HG02938 (cell line): ENCODE results near the gene KCNJ16.
A peak's percentile ranks its signal among the peaks of the same experiment; 100 is the strongest.

Source experiments
- ATAC-seq: cut with Tn5 transposase; IDR thresholded peaks from one replicate; pipeline ENCODE4 v1.9.1; 2021; ENCODE audit warnings: mild to moderate bottlenecking, moderate library complexity; ENCODE audit not compliant: unreplicated experiment

The KCNJ16 gene

DNA sequence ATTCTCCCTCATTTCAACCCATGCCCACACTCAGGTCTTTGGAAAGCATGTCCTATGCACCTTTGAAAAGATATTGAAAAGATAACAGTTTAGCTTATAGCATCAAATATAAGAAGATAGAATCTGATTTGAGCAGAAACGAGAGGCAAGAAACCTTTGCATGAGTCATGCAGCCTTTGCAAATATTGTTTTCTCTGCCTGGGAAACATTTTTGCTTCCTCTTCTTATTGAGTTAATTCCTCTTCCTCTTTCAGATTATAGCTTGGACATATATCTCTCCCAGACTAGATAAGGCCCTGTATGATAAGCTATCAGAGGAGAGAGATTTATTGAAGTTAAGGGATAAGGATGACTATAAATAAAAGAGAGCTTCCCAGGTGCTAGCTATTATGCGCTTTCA, 48.2 kb downstream of the KCNJ16 start:
- no peak for ATAC-seq

DNA sequence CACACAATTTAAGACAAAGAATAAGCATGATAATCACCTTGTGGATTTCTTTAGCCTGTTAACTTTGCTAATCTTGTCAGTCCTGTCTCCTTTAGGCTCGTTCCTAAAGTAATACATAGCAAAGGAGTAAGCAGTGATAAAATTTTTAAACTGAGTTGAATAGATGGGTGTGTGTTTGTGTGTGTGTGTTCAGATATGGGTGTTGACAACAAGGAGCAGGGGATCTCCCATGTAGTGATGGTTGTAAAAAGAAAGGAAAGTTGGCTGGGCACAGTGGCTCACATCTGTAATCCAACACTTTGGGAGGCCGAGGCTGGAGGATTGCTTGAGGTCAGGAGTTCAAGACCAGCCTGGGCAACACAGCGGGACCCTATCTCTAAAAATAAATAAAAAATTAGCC, 49.7 kb downstream of the KCNJ16 start:
- no peak for ATAC-seq

DNA sequence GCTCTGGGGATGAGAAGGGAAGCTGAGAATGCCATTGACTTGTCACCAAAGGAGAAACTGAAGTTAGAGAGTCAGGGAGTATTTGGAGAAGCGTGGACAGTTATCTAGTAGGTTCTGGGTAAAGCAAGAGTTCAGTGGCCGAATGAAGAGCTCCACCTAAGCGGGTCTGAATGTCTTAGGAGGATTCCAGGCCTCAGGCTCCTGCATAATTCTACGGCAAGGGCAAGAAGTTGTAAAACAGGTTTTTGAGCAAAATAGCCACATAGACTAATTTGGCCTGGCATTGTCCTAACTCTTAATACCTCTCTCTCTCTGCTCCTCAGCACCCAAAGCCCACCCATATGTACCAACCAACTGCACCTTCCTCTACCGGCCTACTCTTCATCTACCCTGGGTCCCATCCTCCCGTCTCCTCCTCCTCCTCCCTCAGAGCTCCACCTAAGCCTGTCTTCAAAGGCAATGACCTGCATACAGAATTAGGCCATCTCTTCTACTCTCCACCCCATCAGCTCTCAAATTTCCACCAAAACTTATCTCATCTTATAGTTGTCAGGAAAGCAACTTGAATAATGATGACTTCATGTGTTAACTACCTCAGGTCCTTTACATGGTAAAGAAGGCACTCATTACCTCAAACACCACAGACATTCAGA, 52.3 kb downstream of the KCNJ16 start:
- no peak for ATAC-seq

DNA sequence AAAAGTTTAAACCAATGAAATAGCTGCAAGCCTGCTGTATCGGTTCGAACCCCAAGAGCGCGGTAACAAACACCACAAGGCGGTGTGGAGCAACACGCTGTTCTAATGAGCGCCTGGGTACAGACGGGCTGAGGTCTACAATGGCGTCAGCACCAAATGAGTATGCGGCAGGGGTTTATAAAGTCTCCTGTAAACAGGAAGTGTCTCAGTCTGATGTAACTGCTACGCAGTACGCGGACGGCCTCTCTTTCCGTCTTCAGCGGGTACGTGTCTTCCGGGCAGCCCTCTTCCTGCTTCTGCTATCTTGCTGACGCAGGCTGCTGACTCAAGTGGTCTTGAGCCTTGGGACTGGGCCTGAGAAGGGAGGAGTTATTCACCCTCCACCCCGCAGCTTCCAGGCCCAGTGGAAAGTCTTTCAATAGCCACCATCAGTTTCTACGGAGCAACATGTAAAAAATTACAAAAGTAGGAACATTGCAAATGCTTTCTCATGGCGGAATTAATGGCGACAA, 53.8 kb downstream of the KCNJ16 start:
- ATAC-seq: no peak

DNA sequence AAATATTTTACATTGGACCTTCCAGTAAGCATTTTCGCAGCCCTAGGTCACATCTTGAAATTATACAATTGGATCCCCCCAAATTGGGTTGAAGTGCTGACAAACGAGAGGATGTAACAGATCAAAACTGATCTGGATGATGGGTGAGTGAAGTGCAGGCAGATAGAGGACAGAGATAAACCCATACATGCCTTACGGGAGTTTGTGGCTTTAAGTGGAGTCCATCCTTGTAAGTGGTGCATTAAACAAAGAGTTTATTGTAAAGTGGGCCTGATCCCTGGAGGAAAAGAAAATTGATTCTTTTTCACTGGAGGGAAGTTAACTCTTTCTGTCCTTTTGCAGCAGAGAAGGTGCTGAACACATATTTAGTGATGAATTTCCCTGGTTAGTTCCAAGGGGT, 55.3 kb downstream of the KCNJ16 start:
- no peak for ATAC-seq

DNA sequence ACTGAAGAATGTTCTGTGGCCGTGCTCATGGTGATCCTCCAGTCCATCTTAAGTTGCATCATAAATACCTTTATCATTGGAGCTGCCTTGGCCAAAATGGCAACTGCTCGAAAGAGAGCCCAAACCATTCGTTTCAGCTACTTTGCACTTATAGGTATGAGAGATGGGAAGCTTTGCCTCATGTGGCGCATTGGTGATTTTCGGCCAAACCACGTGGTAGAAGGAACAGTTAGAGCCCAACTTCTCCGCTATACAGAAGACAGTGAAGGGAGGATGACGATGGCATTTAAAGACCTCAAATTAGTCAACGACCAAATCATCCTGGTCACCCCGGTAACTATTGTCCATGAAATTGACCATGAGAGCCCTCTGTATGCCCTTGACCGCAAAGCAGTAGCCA, 57.5 kb downstream of the KCNJ16 start:
- no peak for ATAC-seq

DNA sequence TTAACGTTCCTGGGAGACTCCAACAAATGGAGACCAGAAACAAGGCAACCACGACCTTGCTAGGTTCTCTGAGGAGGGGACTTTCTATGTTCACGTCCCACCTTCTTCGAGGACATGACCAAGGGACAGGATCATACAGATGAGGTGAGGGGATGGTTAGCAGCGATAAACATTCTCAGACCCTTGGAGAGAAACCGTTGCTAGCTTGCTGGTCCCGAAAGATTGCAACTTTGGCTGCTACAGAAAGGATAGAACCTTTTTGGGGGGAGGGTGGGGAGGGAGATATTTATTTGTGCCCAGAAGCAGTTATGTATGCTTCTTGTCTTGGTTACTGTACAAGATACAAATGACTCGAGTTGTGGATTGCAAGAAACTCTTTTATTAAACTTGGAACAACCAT, 59.0 kb downstream of the KCNJ16 start:
- no peak for ATAC-seq

DNA sequence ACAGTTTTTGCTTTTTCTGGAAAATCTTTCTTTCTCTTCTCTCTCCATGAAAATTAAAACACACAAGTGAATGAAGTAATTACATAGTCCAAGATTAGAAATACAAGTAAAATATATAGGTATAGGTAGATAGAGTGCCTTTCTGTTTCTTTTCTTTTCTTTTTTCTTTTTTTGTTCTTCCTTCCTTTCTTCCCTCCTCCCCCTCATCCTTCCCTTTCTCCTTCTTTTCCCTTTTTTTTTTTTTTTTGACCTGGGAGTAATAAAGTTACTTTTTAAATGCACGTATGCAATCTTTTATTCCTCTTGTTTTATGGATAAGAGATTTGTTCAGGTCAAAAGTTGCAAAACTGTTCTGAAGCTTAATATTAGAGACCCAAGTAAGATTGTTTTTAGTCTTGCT, 59.8 kb downstream of the KCNJ16 start:
- ATAC-seq: no peak

DNA sequence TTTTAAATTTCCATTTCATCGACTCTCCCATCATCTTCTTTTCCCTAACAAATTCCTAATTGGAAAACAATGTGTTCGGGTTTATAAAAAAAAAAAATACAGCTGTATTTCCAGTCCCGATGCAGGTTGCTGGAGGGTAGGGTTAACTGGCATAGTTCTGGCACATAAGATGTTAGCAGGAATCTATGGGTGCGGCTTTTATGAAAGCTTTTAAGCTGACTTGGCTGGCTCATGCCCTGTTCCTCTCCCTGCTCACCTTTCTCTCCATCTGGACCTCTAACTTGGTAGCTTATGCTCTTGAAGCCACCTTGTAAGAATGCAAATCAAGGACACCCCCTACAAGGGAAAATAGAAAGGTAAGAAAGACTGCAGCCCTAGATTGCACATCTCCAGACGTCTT, 61.1 kb downstream of the KCNJ16 start:
- ATAC-seq: no peak

DNA sequence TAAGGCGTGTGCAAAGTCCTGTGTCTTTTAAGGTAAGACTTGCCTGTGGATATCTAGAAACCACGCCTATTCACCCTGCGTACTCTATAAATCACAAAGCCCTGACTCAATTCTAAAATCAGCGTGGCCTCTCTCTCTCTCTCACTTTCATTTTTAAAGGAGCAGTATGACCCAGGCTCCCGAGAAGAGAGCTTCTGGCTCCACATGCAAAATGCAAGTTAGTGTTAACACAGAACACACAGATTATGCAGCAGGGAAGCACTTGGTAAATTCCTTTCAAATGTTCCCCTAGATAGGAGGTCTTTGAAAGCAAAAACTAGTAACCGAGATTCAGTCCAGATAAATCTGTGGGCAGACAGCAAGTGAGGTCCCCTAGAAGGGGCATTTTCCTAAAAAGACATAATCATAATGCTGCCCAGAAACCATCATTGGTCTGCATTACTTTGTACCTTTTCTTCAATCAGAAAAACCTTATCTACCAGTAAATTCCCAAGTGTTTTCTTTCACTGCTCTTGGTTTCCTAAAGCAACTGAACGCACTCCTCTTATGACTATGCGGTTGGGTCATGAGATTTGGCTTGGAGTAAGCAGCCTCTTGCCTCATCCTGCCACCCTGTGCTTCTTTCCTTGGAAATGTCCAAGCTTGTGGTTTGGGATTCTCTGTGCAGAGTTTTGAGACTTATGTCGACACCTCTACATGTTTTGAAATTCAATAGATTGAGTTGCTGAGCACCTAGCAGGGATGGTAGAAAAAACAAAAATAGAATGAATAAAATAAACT, 62.6 kb downstream of the KCNJ16 start:
- peak; percentile 98 for ATAC-seq

DNA sequence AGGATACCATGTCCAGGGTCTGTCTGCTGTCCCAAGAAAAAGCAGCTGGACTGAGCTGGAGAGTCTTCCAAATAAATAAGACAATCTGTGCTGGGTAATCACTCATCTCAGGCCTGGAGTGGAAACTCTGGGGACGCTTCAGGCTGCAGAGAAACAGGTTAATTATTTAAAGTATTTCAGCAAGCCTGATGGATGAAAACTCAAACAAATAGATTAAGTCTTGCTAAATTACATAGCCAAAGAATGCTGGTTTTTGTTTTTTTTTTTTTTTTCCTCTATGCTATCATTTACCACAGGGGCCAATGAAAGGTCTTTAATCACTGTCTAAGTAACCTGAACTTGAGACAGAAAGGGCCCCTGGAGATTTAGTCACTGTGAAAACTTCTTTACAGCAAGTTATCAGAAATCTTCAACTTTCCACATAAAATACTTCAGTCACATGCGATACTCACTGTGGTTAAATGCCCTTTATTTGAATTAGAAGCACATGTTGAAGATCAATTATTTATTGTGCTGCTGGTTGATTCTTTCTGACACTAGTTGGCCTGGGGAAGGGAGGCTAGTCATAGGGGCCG, 63.4 kb downstream of the KCNJ16 start:
- ATAC-seq: no peak

DNA sequence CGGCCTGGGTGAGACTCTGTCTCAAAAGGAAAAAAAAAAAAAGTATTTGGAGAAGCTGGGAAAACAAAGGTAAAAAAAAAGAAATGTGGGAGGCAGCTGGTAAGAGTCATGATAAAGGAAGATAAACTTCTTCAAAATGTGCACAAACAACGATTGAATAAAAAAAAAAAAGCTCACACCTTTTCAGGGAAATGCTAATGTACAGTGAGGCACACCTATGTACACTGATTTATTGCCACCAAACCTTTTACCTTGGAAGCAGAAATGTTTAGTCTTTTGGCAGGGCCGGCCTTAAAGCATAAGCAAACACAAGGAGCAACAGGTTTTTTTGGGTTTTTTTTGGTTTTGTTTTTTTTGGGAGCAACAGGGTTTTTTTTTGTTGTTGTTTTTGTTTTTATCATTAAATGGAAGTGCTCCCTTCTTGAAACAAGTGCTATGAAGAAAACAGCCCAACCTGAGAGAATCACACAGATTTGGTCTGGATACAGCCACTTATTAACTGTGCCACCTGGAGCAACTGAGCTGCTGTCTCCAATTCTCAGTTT, 64.5 kb downstream of the KCNJ16 start:
- ATAC-seq: no peak

DNA sequence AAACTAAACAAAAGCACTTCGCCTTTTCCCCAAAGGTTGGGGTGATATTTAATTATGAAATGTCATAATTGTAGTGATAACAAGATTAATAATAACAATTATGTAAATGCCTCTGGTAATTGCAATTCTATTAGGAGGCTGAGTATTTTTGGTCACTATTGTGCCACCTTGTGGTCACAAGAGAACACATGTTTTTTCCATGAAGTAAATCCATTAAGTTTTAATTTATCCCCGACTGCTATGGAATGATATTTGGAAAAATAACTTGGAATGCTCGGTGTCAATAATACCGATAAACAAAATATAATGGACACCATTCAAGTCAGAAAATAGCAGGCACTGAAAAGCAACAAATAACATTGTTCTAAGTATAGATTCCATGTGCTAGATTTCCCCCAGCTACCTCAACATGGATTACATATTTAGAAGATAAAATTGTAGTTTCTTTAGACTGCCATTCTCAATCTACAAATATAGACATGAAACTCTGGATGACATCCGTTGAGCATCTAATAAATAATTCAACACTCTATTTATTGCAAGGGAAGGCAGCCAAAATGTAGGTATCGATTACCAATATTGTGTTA, 69.3 kb downstream of the KCNJ16 start:
- no peak for ATAC-seq

DNA sequence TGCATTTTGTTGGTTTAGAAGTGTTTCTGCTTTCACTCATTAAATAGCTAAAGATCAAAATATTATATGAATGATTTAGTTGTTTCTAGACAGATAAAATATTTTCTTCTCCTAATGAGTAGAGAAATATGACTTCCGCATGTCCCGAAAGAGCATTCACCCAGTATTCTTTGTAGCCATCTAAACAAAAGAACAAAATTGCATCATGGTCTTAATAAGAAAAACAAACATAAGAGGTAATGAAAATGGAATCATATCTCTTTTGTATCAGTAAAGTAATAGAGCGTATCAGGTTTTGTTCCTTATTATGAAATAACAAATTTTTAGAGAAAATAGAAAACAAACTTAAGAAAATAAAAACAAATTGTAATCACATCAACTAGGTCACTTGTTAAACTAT, 78.2 kb downstream of the KCNJ16 start:
- no peak for ATAC-seq

DNA sequence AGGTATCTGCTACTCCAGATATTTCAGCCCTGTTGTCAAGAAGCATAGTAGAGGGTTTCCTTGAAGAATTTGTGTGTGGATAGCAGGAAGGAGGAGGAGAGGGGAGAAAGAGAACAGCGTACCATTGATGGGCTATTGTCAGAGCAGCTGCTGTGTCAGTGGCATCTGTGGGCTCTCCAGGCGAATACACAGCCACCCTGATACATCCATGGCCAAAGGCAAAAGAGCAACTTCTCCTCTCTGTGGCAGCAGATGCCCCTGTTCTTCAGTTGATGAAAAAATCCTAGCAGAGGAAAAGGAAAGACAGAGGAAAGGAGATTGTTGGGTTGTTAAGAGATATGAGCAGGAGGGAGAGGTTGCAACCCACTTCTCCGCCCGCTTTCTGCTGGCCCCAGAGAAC, 82.1 kb downstream of the KCNJ16 start:
- no peak for ATAC-seq

DNA sequence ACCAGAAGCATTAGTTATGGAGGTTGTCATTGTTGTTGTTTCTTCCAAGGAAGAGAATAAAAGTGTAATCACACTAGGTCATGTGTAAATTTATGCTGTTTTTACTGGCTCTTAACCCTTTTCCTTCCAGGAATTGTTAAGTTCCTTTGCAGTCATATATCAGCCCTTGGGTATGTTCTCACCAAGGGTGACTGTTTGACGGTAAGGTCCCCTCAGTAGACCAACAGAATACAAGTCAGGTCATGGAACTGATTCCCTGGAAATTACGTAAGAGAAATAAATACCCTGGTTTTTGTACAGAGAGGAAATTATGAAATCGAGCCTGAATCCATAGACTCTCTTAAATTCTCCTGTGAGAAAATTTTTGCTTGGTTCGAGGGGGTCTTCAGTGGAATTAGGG, 83.2 kb downstream of the KCNJ16 start:
- ATAC-seq: no peak

DNA sequence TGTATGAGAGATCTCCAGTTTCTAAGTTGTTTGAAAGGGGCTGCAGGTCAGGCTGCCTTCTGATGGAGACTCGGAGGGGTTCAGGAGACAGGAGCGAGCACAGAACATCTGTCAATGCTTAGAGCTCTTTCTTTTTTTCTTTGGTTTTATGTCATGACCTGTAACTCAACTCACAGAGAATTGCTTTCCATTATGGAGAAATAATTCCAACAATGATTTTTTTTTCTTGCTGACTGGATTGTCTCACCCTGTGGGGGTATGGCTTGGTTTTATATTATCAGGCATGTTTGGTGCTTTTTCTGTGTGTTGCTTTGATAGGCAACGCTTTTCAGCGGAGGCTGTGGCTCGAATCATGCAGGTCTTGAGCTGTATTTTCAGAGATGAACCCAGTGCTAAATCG, 83.6 kb downstream of the KCNJ16 start:
- ATAC-seq: no peak

DNA sequence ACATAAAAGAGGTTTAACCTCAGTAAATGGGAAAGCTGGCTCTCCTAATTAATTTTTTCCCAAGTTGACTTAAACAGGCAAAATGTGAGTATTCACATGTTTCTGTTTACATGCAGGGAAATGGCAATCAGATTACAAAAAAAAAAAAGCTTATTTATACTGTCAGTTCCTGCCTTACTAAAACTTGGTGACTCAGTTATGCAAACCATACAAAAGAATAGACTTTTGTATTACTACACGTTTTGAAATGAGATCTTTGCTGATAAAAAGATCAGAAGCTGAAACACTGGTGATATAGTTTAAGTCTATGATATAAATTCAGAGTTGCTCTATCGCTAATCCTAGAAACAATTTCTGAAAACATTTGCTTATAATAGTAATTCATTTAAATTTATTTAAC, 85.0 kb downstream of the KCNJ16 start:
- no peak for ATAC-seq

DNA sequence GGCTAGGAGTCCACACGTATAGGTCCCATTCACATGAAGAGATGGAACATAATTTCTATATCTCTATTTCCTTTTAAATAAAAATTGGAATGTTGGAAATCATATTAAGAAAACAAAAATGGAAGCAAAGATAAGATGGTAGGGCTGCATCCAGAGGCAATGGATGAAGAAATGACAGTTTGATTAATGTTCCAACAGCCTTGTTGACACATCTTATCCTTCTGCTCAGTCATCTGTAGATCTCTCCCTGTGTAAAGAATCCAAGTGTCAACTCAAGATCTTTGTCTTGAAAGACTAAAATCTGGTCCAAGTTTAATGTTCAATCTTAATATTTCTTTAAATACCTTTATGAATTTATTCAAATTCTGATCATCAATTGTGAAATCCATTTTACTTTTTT, 86.5 kb downstream of the KCNJ16 start:
- ATAC-seq: no peak

DNA sequence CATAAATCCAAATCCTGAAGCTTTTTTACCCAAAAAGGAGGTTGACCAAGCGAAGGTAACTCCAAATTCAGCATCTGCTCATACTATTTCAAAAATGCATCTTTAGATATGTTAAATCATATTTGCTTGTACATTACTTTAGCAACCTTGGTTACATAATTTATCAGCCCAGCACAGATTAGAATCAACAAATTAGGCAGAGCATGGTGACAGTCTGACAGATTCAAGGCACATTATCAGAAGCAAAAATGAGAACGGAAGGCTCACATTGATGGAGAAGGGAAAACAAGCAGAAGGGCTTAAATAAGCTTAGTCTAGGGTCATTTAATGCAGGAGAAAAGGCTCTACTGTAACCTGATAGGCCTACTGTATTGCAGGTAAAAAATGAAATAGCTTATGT, 90.4 kb downstream of the KCNJ16 start:
- ATAC-seq: no peak

DNA sequence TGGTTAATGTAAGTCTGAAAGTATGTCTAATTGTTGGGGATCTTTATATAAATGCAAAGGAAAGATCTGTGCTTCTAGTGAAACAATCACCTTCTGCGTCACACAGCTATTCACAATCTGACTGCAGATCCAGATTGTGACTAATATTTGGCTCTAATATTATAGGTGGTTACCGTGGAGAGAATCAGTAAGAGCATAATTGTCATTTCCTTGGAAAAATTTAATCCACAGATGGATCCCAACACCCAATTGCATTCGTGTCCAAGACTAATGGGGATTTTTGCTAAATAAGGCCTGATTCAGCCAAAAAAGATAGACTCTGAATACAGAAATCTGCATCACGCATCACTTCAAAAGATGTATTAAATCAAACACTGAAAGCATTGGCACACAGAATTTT, 91.6 kb downstream of the KCNJ16 start:
- ATAC-seq: no peak
